ENCODE data around the gene STX3. TPM values are rescaled to one million over a fixed set of nuclear protein-coding genes. Genes with fewer than 3 reads are reported as not detected.
"Not testable (repeated sequence)": the region's sequence is repeated elsewhere in the genome, so short reads cannot be mapped to it uniquely, and the experiment has no call there.

STX3 gene
- total RNA-seq, 3 donors from 2014 or later (not counting 1 experiment from before 2014, with no cell fraction given): 6.8 to 19.1 (median 17.0) TPM

DNA sequence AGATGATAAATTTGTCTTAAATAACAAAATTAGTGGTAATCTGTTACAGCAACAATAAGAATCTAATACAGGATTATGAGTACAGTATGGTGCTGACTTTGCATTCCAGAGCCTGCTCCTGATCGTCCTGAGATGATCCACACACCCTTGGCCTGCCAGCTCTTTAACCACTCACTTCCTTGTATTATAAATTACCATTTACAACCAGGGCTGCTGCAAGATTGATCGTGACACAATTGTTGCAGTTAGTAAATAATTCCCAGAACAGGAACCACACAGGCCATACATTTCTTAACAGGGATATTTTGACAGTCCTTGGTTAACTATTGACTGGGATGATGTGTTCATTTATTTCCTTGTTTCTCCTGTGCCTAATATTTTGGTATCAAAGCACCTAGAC lies 94.0 kb downstream of the STX3 start:
- Histone ChIP-seq H3K4me1 (ENCODE audit: control insufficient read depth, insufficient read depth, low read length) (no peaks in the 10 kb centered on the region), H3K36me3 (ENCODE audit: control insufficient read depth, insufficient read depth, low read length) (no peaks in the 10 kb centered on the region), H3K27ac (ENCODE audit: low read length) (no peak overlapping the region), H3K27me3 (ENCODE audit: control insufficient read depth, insufficient read depth, low read length) (no peaks in the 10 kb centered on the region), H3K9me3 (ENCODE audit: control insufficient read depth, insufficient read depth, low read length) (no peaks in the 10 kb centered on the region), H3K4me3 (ENCODE audit: low read length) (no peak overlapping the region)
- H3K4me1 Mint-ChIP-seq: no peaks in the 10 kb centered on the region
- no peaks in the 10 kb centered on the region for H3K27me3 Mint-ChIP-seq (ENCODE audit: low read depth in 2 of 2)
- no peak overlapping the region for H3K27ac Mint-ChIP-seq
- H3K4me3 Mint-ChIP-seq: no peak overlapping the region
- intact Hi-C loops (cut with micrococcal nuclease): no loop called here
- TF ChIP-seq, protein P1, sequence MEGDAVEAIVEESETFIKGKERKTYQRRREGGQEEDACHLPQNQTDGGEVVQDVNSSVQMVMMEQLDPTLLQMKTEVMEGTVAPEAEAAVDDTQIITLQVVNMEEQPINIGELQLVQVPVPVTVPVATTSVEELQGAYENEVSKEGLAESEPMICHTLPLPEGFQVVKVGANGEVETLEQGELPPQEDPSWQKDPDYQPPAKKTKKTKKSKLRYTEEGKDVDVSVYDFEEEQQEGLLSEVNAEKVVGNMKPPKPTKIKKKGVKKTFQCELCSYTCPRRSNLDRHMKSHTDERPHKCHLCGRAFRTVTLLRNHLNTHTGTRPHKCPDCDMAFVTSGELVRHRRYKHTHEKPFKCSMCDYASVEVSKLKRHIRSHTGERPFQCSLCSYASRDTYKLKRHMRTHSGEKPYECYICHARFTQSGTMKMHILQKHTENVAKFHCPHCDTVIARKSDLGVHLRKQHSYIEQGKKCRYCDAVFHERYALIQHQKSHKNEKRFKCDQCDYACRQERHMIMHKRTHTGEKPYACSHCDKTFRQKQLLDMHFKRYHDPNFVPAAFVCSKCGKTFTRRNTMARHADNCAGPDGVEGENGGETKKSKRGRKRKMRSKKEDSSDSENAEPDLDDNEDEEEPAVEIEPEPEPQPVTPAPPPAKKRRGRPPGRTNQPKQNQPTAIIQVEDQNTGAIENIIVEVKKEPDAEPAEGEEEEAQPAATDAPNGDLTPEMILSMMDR (IDR thresholded peaks at IDR 0.05): no peak
- no peak for DNase-seq
- H3K36me3 Mint-ChIP-seq: no peaks in the 10 kb centered on the region
- no peaks in the 10 kb centered on the region for H3K9me3 Mint-ChIP-seq
- 60% methylated on average over 1 of the region's 2 CpGs for WGBS (ENCODE audit: insufficient coverage)
- no peak for ATAC-seq

DNA sequence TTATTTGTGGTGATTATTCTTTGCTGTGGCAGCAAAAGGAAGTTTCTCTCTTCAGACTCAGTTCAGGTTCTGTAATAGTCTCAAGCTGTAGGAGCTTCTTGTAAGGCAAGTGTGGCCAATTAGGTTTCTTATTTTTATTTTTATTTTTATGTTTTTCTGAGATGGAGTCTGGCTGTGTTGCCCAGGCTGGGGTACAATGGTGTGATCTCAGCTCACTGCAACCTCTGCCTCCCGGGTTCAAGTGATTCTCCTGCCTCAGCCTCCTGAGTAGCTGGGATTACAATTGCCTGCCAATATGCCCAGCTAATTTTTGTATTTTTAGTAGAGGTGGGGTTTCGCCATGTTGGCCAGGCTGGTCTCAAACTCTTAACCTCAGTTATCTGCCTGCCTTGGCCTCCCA lies 94.4 kb downstream of the STX3 start:
- H3K36me3 Mint-ChIP-seq; H3K27me3 Mint-ChIP-seq (ENCODE audit: low read depth in 2 of 2); DNase-seq; H3K9me3 Mint-ChIP-seq; H3K4me1 ChIP-seq (ENCODE audit: control insufficient read depth, insufficient read depth, low read length); H3K4me3 ChIP-seq (ENCODE audit: low read length); H3K4me3 Mint-ChIP-seq; H3K9me3 ChIP-seq (ENCODE audit: control insufficient read depth, insufficient read depth, low read length); H3K36me3 ChIP-seq (ENCODE audit: control insufficient read depth, insufficient read depth, low read length); intact Hi-C loops (cut with micrococcal nuclease); H3K27ac Mint-ChIP-seq; ATAC-seq; H3K27ac ChIP-seq (ENCODE audit: low read length); H3K27me3 ChIP-seq (ENCODE audit: control insufficient read depth, insufficient read depth, low read length); H3K4me1 Mint-ChIP-seq: not testable (repeated sequence)
- 83% methylated on average over 2 of the region's 2 CpGs for WGBS (ENCODE audit: insufficient coverage)

DNA sequence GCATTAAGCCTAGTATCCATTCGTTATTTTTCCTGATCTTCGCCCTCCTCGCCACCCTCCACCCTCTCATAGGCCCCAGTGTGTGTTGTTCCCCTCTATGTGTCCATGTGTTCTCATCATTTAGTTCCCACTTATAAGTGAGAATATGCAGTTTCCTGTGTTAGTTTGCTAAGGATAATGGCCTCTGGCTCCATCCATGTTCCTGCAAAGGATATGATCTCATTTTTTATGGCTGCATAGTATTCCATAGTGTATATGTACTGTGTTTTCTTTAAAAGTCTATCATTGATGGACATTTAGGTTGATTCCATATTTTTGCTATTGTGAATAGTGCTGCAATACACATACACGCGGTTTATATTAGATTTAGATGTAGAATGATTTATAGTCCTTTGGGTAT lies 96.2 kb downstream of the STX3 start:
- H3K9me3 Mint-ChIP-seq; H3K9me3 ChIP-seq (ENCODE audit: control insufficient read depth, insufficient read depth, low read length); H3K27ac Mint-ChIP-seq; H3K4me1 ChIP-seq (ENCODE audit: control insufficient read depth, insufficient read depth, low read length); H3K27me3 ChIP-seq (ENCODE audit: control insufficient read depth, insufficient read depth, low read length); H3K27ac ChIP-seq (ENCODE audit: low read length); H3K36me3 ChIP-seq (ENCODE audit: control insufficient read depth, insufficient read depth, low read length); H3K36me3 Mint-ChIP-seq; intact Hi-C loops (cut with micrococcal nuclease); H3K4me1 Mint-ChIP-seq; H3K27me3 Mint-ChIP-seq (ENCODE audit: low read depth in 2 of 2); H3K4me3 ChIP-seq (ENCODE audit: low read length); DNase-seq; H3K4me3 Mint-ChIP-seq; ATAC-seq: not testable (repeated sequence)
- WGBS (ENCODE audit: insufficient coverage): 73% methylated on average over 5 of the region's 5 CpGs

DNA sequence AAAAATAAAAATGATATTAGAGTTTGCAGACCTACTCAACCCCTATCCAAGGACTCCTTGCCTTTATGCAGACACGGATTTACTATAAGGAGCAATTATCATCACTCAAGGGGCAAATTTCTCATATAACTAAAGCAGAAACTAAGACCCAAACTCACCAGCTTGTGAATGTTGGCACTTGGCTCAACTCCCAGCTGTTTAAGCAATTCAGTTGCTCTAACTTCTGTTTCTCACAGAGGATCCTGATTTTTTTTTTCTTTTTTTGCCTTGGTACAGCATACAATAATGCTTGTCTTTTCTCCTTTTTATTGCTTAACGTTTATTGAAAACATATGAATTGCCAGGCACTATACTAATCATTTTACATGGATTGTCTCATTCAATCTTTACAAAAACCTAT lies 99.7 kb downstream of the STX3 start:
- Mint-ChIP-seq H3K4me3 (no peak overlapping the region), H3K27me3 (ENCODE audit: low read depth in 2 of 2) (no peaks in the 10 kb centered on the region), H3K4me1 (peaks cover 14 to 32% of the 10 kb centered on the region in 2 donors), H3K27ac (no peak overlapping the region), H3K9me3 (peaks cover 0 to 2% of the 10 kb centered on the region in 2 donors), H3K36me3 (no peaks in the 10 kb centered on the region)
- Histone ChIP-seq H3K9me3 (ENCODE audit: control insufficient read depth, insufficient read depth, low read length) (no peaks in the 10 kb centered on the region), H3K4me1 (ENCODE audit: control insufficient read depth, insufficient read depth, low read length) (no peaks in the 10 kb centered on the region), H3K36me3 (ENCODE audit: control insufficient read depth, insufficient read depth, low read length) (no peaks in the 10 kb centered on the region), H3K27me3 (ENCODE audit: control insufficient read depth, insufficient read depth, low read length) (no peaks in the 10 kb centered on the region), H3K4me3 (ENCODE audit: low read length) (no peak overlapping the region), H3K27ac (ENCODE audit: low read length) (no peak overlapping the region)
- intact Hi-C loops (cut with micrococcal nuclease): no loop called here
- DNase-seq (no peak), ATAC-seq (no peak)
- TF ChIP-seq, protein P1 (IDR thresholded peaks at IDR 0.05): no peak
- WGBS (ENCODE audit: insufficient coverage): 61% methylated on average over 2 of the region's 2 CpGs

Other genes starting within 250 kb of the STX3 start
- not detected for gene OR4D9, start 243.8 kb upstream of the STX3 start, total RNA-seq
- 10 to 100 TPM; 40.5 to 58.5 (median 51.3) TPM for gene OSBP, start 139.6 kb upstream of the STX3 start, total RNA-seq
- gene PATL1, start 86.3 kb upstream of the STX3 start, total RNA-seq: 10 to 100 TPM; 56.8 to 69.4 (median 58.1) TPM
- not detected for gene OR10V1, start 41.5 kb upstream of the STX3 start, total RNA-seq
- 10 to 100 TPM; 34.9 to 38.0 (median 37.5) TPM for gene MRPL16, start 55.4 kb downstream of the STX3 start, total RNA-seq
- gene CBLIF, start 90.1 kb downstream of the STX3 start, total RNA-seq: not detected
- 10 to 100 TPM in 1 of 3 donors, under 1 TPM in 1, not detected in 1; 0.50 to 30.8 TPM for gene TCN1, start 111.1 kb downstream of the STX3 start, total RNA-seq
- not detected for gene OOSP3, start 123.4 kb downstream of the STX3 start, total RNA-seq
- gene OOSP1, start 183.1 kb downstream of the STX3 start, total RNA-seq: under 1 TPM in 1 of 3 donors, not detected in 2; 0.48 TPM
- gene OOSP4A, start 208.7 kb downstream of the STX3 start, total RNA-seq: not detected

All from natural killer cell (primary cell).